IMR-90 (cell line): Measurements from ENCODE around the gene DNAJC3. TPM values are rescaled to one million over a fixed set of nuclear protein-coding genes. Genes with fewer than 3 reads are reported as not detected.

Experiments used
- ATAC-seq: fragments of 200-7000 bp; cut with Tn5 transposase; 2 replicates; pipeline ENCODE4 v1.9.1; 2020; ENCODE audit warnings: low read depth, mild to moderate bottlenecking, moderate library complexity
- BruUV-seq: library from RNA; stranded (reverse); fragments of 400-500 nt; replicated peaks from 2 replicates; lab custom pipeline; 2021; lab: Mats Ljungman, UMichigan
- CTCF ChIA-PET: fragments of 300-600 bp; formaldehyde crosslinking; extraction: SDS; loops from one replicate; lab custom pipeline; 2021; ENCODE audit warnings: antibody characterized with exemption; lab: Yijun Ruan, JAX
- POLR2A ChIA-PET: fragments of 300-600 bp; sonication (Branson Sonifier 250); formaldehyde crosslinking; loops from one replicate; lab custom pipeline; 2022; ENCODE audit warnings: antibody characterized with exemption; ENCODE audit not compliant: unreplicated experiment; lab: Charles Lee
- DNase-seq: peaks from one replicate; pipeline ENCODE4 v3.0.0; 2013
- H2AFZ ChIP-seq: replicated peaks from 2 replicates; pipeline ENCODE3; 2013; ENCODE audit warnings: low read length, mild to moderate bottlenecking; ENCODE audit not compliant: poor library complexity
- H2AK5ac ChIP-seq: 2 replicates; pipeline ENCODE4 v1.6.1; 2013; ENCODE audit warnings: low read depth, low read length, inconsistent platforms
- H2AK9ac ChIP-seq: replicated peaks from 2 replicates; pipeline ENCODE3; 2013; ENCODE audit warnings: mild to moderate bottlenecking, low read depth, low read length, moderate library complexity; ENCODE audit not compliant: poor library complexity
- H2BK120ac ChIP-seq: 2 replicates; pipeline ENCODE4 v1.6.1; 2013; ENCODE audit warnings: low read depth, low read length, inconsistent platforms
- H2BK15ac ChIP-seq: 3 replicates; pipeline ENCODE4 v1.6.1; 2013; ENCODE audit warnings: low read depth, low read length, inconsistent platforms
- H2BK20ac ChIP-seq: 2 replicates; pipeline ENCODE4 v1.6.1; 2013; ENCODE audit warnings: low read depth, mild to moderate bottlenecking, inconsistent platforms, low read length, moderate library complexity
- H2BK5ac ChIP-seq: 2 replicates; pipeline ENCODE4 v1.6.1; 2013; ENCODE audit warnings: mild to moderate bottlenecking, low read depth, low read length, inconsistent platforms; ENCODE audit not compliant: poor library complexity, severe bottlenecking
- H3K14ac ChIP-seq: replicated peaks from 2 replicates; pipeline ENCODE4 v1.6.1; 2013; ENCODE audit warnings: low read depth, low read length, inconsistent platforms
- H3K18ac ChIP-seq: 2 replicates; pipeline ENCODE4 v1.6.1; 2013; ENCODE audit warnings: low read depth, low read length, control low read depth
- H3K23ac ChIP-seq: 2 replicates; pipeline ENCODE4 v1.6.1; 2013; ENCODE audit warnings: low read depth, low read length, inconsistent platforms
- H3K27ac ChIP-seq: 2 replicates; pipeline ENCODE4 v1.5.1; 2013; ENCODE audit warnings: mild to moderate bottlenecking, control low read depth, low read length; ENCODE audit not compliant: insufficient read depth
- H3K27me3 ChIP-seq: 2 replicates; pipeline ENCODE4 v1.6.1; 2013; ENCODE audit warnings: low read length; ENCODE audit not compliant: control insufficient read depth, insufficient read depth
- H3K36me3 ChIP-seq: 2 replicates; pipeline ENCODE4 v1.6.1; 2013; ENCODE audit warnings: low read length, mixed read lengths; ENCODE audit not compliant: control insufficient read depth, insufficient read depth
- H3K4ac ChIP-seq: 2 replicates; pipeline ENCODE4 v1.6.1; 2013; ENCODE audit warnings: low read depth, low read length, inconsistent platforms
- H3K4me1 ChIP-seq: 2 replicates; pipeline ENCODE4 v1.6.1; 2013; ENCODE audit warnings: low read length, mixed read lengths; ENCODE audit not compliant: control insufficient read depth, insufficient read depth
- H3K4me2 ChIP-seq: 2 replicates; pipeline ENCODE4 v1.6.1; 2013; ENCODE audit warnings: low read depth, mild to moderate bottlenecking, control low read depth, low read length, moderate library complexity
- H3K4me3 ChIP-seq: 2 replicates; pipeline ENCODE4 v1.5.1; 2013; ENCODE audit warnings: low read depth, mild to moderate bottlenecking, control low read depth, low read length, moderate library complexity; ENCODE audit not compliant: insufficient read depth
- H3K56ac ChIP-seq: 2 replicates; pipeline ENCODE4 v1.6.1; 2013; ENCODE audit warnings: low read length, inconsistent platforms; ENCODE audit not compliant: insufficient read depth; ENCODE audit errors: extremely low read depth
- H3K79me1 ChIP-seq, 2 experiments: 2 replicates each; pipeline ENCODE4 v1.6.1; 2013; ENCODE audit warnings: low read length in 2 of 2, inconsistent platforms in 1 of 2, low read depth in 1 of 2
- H3K9ac ChIP-seq: 2 replicates; pipeline ENCODE4 v1.6.1; 2013; ENCODE audit warnings: low read depth, low read length, control low read depth
- H3K9me1 ChIP-seq: 2 replicates; pipeline ENCODE4 v1.6.1; 2013; ENCODE audit warnings: low read length, inconsistent platforms; ENCODE audit not compliant: insufficient read depth
- H3K9me3 ChIP-seq: 2 replicates; pipeline ENCODE4 v1.6.1; 2013; ENCODE audit warnings: low read length; ENCODE audit not compliant: control insufficient read depth, insufficient read depth
- H4K20me1 ChIP-seq: 2 replicates; pipeline ENCODE4 v1.6.1; 2013; ENCODE audit warnings: low read length, inconsistent platforms; ENCODE audit not compliant: insufficient read depth
- H4K5ac ChIP-seq: 2 replicates; pipeline ENCODE4 v1.6.1; 2013; ENCODE audit warnings: mild to moderate bottlenecking, low read depth, low read length, control low read depth
- H4K8ac ChIP-seq, 2 experiments: 2 replicates each; pipeline ENCODE4 v1.6.1; 2013; ENCODE audit warnings: low read depth in 2 of 2, low read length in 2 of 2, control low read depth in 1 of 2, inconsistent platforms in 1 of 2
- H4K91ac ChIP-seq: 2 replicates; pipeline ENCODE4 v1.6.1; 2013; ENCODE audit warnings: low read depth, low read length, inconsistent platforms; ENCODE audit not compliant: insufficient read depth
- BHLHE40 ChIP-seq: fragments of 150-350 bp; IDR thresholded peaks from 2 replicates; pipeline ENCODE4 v1.6.1; 2016; ENCODE audit warnings: mild to moderate bottlenecking, low read depth, low read length
- CEBPB ChIP-seq: IDR thresholded peaks from 2 replicates; pipeline ENCODE4 v1.6.1; 2012; ENCODE audit warnings: low read depth, low read length, improper control_type of control experiment
- CHD1 ChIP-seq: IDR thresholded peaks from 2 replicates; pipeline ENCODE4 v1.6.1; 2012; ENCODE audit warnings: low read depth, low read length, improper control_type of control experiment
- FOS ChIP-seq: fragments of 150-350 bp; IDR thresholded peaks from 2 replicates; pipeline ENCODE4 v1.6.1; 2016; ENCODE audit warnings: low read depth, low read length
- MAFK ChIP-seq: IDR thresholded peaks from 2 replicates; pipeline ENCODE4 v1.6.1; 2012; ENCODE audit warnings: low read depth, low read length, improper control_type of control experiment
- MAZ ChIP-seq: IDR thresholded peaks from 2 replicates; pipeline ENCODE4 v1.6.1; 2012; ENCODE audit warnings: low read depth, mild to moderate bottlenecking, low read length, improper control_type of control experiment, moderate library complexity, borderline replicate concordance
- MXI1 ChIP-seq: IDR thresholded peaks from 2 replicates; pipeline ENCODE4 v1.6.1; 2012; ENCODE audit warnings: low read depth, mild to moderate bottlenecking, low read length, moderate library complexity, borderline replicate concordance
- NFE2L2 ChIP-seq: fragments of 150-350 bp; IDR thresholded peaks from 2 replicates; pipeline ENCODE4 v1.6.1; 2016; ENCODE audit warnings: low read depth, mild to moderate bottlenecking, low read length
- POLR2A ChIP-seq: IDR thresholded peaks from 2 replicates; pipeline ENCODE4 v1.6.1; 2012; ENCODE audit warnings: mild to moderate bottlenecking, low read depth, low read length
- RAD21 ChIP-seq: IDR thresholded peaks from 2 replicates; pipeline ENCODE4 v1.6.1; 2012; ENCODE audit warnings: low read length, improper control_type of control experiment
- RCOR1 ChIP-seq: IDR thresholded peaks from 2 replicates; pipeline ENCODE4 v1.6.1; 2012; ENCODE audit warnings: mild to moderate bottlenecking, low read length, improper control_type of control experiment; ENCODE audit not compliant: insufficient replicate concordance
- RFX5 ChIP-seq: IDR thresholded peaks from 2 replicates; pipeline ENCODE4 v1.8.0; 2012; ENCODE audit warnings: low read depth, mild to moderate bottlenecking, low read length, moderate library complexity
- SMC3 ChIP-seq: fragments of 150-350 bp; IDR thresholded peaks from 2 replicates; pipeline ENCODE4 v1.6.1; 2016; ENCODE audit warnings: low read depth, mild to moderate bottlenecking, antibody characterized with exemption, low read length, moderate library complexity
- WGBS, 2 experiments: methylation state at CpG; one replicate each; pipeline versions ENCODE4 v1.1.5 to v1.1.7; 2013; ENCODE audit warnings: missing lambda C conversion rate in 2 of 2; ENCODE audit not compliant: insufficient read length in 1 of 2; ENCODE audit errors: extremely low coverage in 2 of 2; 5-methylcytosine and 5-hydroxymethylcytosine counted together
- dilution Hi-C: fragments of 300-500 bp; cut with HindIII; formaldehyde crosslinking; loops from one replicate; pipeline ENCODE4 v1.14.3; 2018; ENCODE audit warnings: low sequenced_read_pairs; ENCODE audit not compliant: unreplicated experiment
- in situ Hi-C: fragments of 300-500 bp; cut with MboI; formaldehyde crosslinking; loops from 3 replicates; pipeline ENCODE4 v1.14.3; 2019; ENCODE audit warnings: low sequenced_read_pairs, inconsistent platforms, mixed read lengths
- intact Hi-C: fragments of 100-400 bp; cut with micrococcal nuclease; formaldehyde crosslinking; loops from 2 replicates; pipeline ENCODE4 v1.10.0; 2022
- polyA plus RNA-seq, 3 experiments: library from polyadenylated mRNA; depleted of rRNA; stranded (reverse); fragments of >200 nt; gene quantifications; 2 replicates each; pipeline ENCODE4 v1.2.3, GENCODE V29; 2012; ENCODE audit warnings: low replicate concordance in 1 of 3
- total RNA-seq: library from RNA; depleted of rRNA; stranded (reverse); fragments of >200 nt; gene quantifications from 2 replicates; pipeline ENCODE4 v1.2.3, GENCODE V29; 2012
- TF ChIP-seq, protein P1 (sequence below): fragments of 150-350 bp; IDR thresholded peaks from 2 replicates; pipeline ENCODE4 v1.6.1; 2017; ENCODE audit warnings: mild to moderate bottlenecking, antibody characterized with exemption, low read length, low read depth
- TF ChIP-seq, protein P2 (sequence below): conservative IDR thresholded peaks from 2 replicates; pipeline ENCODE4 v1.5.1; 2012; ENCODE audit warnings: mild to moderate bottlenecking, low read depth, low read length, improper control_type of control experiment
- TF ChIP-seq, protein P3 (sequence below): fragments of 150-350 bp; IDR thresholded peaks from 2 replicates; pipeline ENCODE4 v1.6.1; 2016; ENCODE audit warnings: low read depth, mild to moderate bottlenecking, low read length, moderate library complexity, borderline replicate concordance

DNAJC3 gene
- total and polyA plus RNA-seq, 2 of the 4 experiments (the other 2 are of a cell fraction), result 10.7 to 28.5 TPM

DNA sequence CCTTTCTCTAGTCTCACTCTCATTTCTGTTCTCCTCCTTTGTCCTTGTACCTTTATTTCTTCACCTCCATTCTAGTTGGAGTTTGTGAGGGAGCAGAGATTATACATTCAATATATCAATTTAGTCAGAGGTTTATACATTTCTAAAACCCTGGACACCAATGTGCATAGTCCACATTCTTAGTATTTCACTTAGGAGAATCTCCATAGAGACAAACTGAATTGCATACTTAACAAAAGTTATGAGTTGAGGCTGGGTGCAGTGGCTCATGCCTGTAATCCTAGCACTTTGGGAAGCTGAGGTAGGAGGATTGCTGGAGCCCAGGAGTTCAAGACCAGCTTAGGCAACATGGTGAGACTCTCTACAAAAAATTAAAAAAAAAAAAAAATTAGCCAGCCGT, 45.3 kb downstream of the DNAJC3 start:
- Histone ChIP-seq H4K20me1 (no peaks in the 10 kb centered on the region; the same call in 1 of the 2 replicates), H3K27ac (no peak overlapping the region), H3K4ac (no peak overlapping the region), H4K8ac (no peak overlapping the region), H3K14ac (no peak overlapping the region), H2BK20ac (no peak overlapping the region), H3K23ac (no peak overlapping the region), H4K91ac (no peak overlapping the region), H3K4me3 (no peak overlapping the region), H2AK9ac (no peak overlapping the region), H2AFZ (no peak overlapping the region), H3K9ac (no peak overlapping the region), H2BK15ac (no peak overlapping the region), H3K18ac (no peak overlapping the region), H4K5ac (no peak overlapping the region), H2BK5ac (no peak overlapping the region), H2AK5ac (no peak overlapping the region), H3K79me1 (peaks cover 14 to 26% of the 10 kb centered on the region in 2 experiments), H2BK120ac (no peak overlapping the region), H3K56ac (no peak overlapping the region), H3K4me2 (no peak overlapping the region), H3K27me3 (no peaks in the 10 kb centered on the region), H3K36me3 (peaks cover 2% of the 10 kb centered on the region), H3K9me3 (no peaks in the 10 kb centered on the region), H3K9me1 (peaks cover 3% of the 10 kb centered on the region; the same call in 1 of the 2 replicates), H3K4me1 (no peaks in the 10 kb centered on the region)
- dilution Hi-C loops (no loop called here), in situ Hi-C loops (no loop called here), intact Hi-C loops (no loop called here)
- ChIA-PET POLR2A (no interaction called here), CTCF (no interaction called here)
- ATAC-seq (peak; percentile 60; the same call in 1 of the 2 replicates), DNase-seq (no peak)
- BruUV-seq, result no TSS peak
- no peak for TF ChIP-seq SMC3
- no peak for TF ChIP-seq POLR2A
- no peak for TF ChIP-seq RFX5
- no peak for TF ChIP-seq RCOR1
- TF ChIP-seq MAZ, result no peak
- TF ChIP-seq MXI1, result no peak
- TF ChIP-seq MAFK, result no peak
- TF ChIP-seq, protein P1, sequence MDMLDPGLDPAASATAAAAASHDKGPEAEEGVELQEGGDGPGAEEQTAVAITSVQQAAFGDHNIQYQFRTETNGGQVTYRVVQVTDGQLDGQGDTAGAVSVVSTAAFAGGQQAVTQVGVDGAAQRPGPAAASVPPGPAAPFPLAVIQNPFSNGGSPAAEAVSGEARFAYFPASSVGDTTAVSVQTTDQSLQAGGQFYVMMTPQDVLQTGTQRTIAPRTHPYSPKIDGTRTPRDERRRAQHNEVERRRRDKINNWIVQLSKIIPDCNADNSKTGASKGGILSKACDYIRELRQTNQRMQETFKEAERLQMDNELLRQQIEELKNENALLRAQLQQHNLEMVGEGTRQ, result no peak
- no peak for TF ChIP-seq CEBPB
- TF ChIP-seq NFE2L2, result no peak
- TF ChIP-seq CHD1, result no peak
- TF ChIP-seq, protein P2, sequence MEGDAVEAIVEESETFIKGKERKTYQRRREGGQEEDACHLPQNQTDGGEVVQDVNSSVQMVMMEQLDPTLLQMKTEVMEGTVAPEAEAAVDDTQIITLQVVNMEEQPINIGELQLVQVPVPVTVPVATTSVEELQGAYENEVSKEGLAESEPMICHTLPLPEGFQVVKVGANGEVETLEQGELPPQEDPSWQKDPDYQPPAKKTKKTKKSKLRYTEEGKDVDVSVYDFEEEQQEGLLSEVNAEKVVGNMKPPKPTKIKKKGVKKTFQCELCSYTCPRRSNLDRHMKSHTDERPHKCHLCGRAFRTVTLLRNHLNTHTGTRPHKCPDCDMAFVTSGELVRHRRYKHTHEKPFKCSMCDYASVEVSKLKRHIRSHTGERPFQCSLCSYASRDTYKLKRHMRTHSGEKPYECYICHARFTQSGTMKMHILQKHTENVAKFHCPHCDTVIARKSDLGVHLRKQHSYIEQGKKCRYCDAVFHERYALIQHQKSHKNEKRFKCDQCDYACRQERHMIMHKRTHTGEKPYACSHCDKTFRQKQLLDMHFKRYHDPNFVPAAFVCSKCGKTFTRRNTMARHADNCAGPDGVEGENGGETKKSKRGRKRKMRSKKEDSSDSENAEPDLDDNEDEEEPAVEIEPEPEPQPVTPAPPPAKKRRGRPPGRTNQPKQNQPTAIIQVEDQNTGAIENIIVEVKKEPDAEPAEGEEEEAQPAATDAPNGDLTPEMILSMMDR, result no peak
- no peak for TF ChIP-seq RAD21
- TF ChIP-seq, protein P3, sequence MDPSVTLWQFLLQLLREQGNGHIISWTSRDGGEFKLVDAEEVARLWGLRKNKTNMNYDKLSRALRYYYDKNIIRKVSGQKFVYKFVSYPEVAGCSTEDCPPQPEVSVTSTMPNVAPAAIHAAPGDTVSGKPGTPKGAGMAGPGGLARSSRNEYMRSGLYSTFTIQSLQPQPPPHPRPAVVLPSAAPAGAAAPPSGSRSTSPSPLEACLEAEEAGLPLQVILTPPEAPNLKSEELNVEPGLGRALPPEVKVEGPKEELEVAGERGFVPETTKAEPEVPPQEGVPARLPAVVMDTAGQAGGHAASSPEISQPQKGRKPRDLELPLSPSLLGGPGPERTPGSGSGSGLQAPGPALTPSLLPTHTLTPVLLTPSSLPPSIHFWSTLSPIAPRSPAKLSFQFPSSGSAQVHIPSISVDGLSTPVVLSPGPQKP, result no peak
- no peak for TF ChIP-seq BHLHE40
- no peak for TF ChIP-seq FOS
- WGBS, 2 experiments, result no CpG with 5 or more reads among the region's 1 CpG
